HEK293T (cell line): ENCODE data around the gene SELENOO.
"Not testable (repeated sequence)": the region's sequence is repeated elsewhere in the genome, so short reads cannot be mapped to it uniquely, and the experiment has no call there.

Source experiments
- ARNT ChIP-seq: fragments of 450-650 bp; IDR thresholded peaks from 2 replicates; pipeline ENCODE4 v1.6.1; 2017; ENCODE audit warnings: mild to moderate bottlenecking
- BHLHE40 ChIP-seq: fragments of 450-650 bp; IDR thresholded peaks from 2 replicates; pipeline ENCODE4 v1.6.1; 2016; ENCODE audit warnings: mild to moderate bottlenecking, moderate library complexity, borderline replicate concordance
- CTBP1 ChIP-seq: fragments of 450-650 bp; IDR thresholded peaks from 2 replicates; pipeline ENCODE4 v1.6.1; 2016; ENCODE audit warnings: borderline replicate concordance
- FOXA1 ChIP-seq: fragments of 450-650 bp; IDR thresholded peaks from 2 replicates; pipeline ENCODE4 v1.6.1; 2016; ENCODE audit warnings: mild to moderate bottlenecking
- FOXK2 ChIP-seq: fragments of 450-650 bp; IDR thresholded peaks from 2 replicates; pipeline ENCODE4 v1.6.1; 2016; ENCODE audit warnings: mild to moderate bottlenecking
- FOXM1 ChIP-seq: fragments of 450-650 bp; IDR thresholded peaks from 2 replicates; pipeline ENCODE4 v1.6.1; 2017; ENCODE audit warnings: mild to moderate bottlenecking, borderline replicate concordance
- HDGF ChIP-seq: fragments of 450-650 bp; IDR thresholded peaks from 2 replicates; pipeline ENCODE4 v1.6.1; 2017; ENCODE audit warnings: antibody characterized with exemption, borderline replicate concordance
- LEF1 ChIP-seq: fragments of 450-650 bp; IDR thresholded peaks from 2 replicates; pipeline ENCODE4 v1.6.1; 2017; ENCODE audit warnings: mild to moderate bottlenecking, borderline replicate concordance
- SP1 ChIP-seq: fragments of 450-650 bp; IDR thresholded peaks from 2 replicates; pipeline ENCODE4 v1.6.1; 2017
- SUZ12 ChIP-seq: fragments of 450-650 bp; IDR thresholded peaks from 2 replicates; pipeline ENCODE4 v1.6.1; 2016; ENCODE audit warnings: mild to moderate bottlenecking
- ZNF384 ChIP-seq: fragments of 450-650 bp; IDR thresholded peaks from 2 replicates; pipeline ENCODE4 v1.6.1; 2016

DNA sequence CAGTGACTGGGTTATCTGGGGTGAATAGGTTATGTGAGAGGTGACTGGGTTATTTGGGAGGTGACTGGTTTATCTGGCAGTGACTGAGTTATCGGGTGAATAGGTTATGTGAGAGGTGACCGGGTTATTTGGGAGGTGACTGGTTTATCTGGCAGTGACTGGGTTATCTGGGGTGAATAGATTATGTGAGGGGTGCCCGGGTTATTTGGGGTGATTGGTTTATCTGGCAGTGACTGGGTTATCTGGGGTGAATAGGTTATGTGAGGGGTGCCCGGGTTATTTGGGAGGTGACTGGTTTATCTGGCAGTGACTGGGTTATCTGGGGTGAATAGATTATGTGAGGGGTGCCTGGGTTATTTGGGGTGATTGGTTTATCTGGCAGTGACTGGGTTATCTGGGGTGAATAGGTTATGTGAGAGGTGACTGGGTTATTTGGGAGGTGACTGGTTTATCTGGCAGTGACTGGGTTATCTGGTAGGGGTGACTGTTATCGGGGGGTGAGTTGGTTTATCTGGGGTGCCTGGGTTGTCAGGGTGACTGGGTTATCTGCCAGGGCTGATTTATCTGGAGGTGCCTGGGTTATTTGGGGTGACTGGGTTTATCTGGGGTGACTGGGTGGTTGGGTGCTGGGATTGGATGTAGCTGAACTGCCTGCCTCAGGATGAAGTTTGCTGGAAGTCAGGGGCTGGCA is 32.2 kb upstream of the SELENOO start:
- TF ChIP-seq FOXK2, SP1, SUZ12, HDGF, BHLHE40, ZNF384, CTBP1, FOXA1, FOXM1, LEF1, ARNT: not testable (repeated sequence)
